Heart left ventricle (tissue), 13 donors: ENCODE data around the gene DPP9.

Experiments used
- CTCF ChIP-seq, 12 donors: fragments of 200-600 bp; sonication (generic) in 4 of 12; IDR thresholded peaks; one replicate each; pipeline versions ENCODE4 v1.5.0 to v1.8.0; 2018 to 2022; ENCODE audit warnings: antibody characterized with exemption in 12 of 12, mild to moderate bottlenecking in 5 of 12
- POLR2A ChIP-seq, 2 donors: fragments of 450-650 bp; IDR thresholded peaks; one replicate each; pipeline ENCODE4 v1.6.1; 2017; ENCODE audit warnings: antibody characterized with exemption in 2 of 2, mild to moderate bottlenecking in 2 of 2, moderate library complexity in 2 of 2
- donor health status: ischemic (EF 13 %, LVEDD 7.1; RV severe dilation, severe dysfunction).
- donor health status: DM: no; HTN: yes; CAD: no.
- donor health status: DM: no; HTN: no; CAD: no.
- donor health status: ischemic (EF 25% LVEDD 6.9; RV normal size, moderate dysfunction).
- donor health status: ischemic (EF 25% LVEDD 5.7; RV mildly dilated, moderate dysfunction).
- donor health status: ischemic (EF 35%, LVEDD 5.7; RV mildly dilated, moderate dysfunction).
- donor health status: nonischemic (EF 11% LVEDD 7.7; RV severe dilation, severe dysfunction).
- donor health status: DM: yes; HTN: yes; CAD: no.
- donor health status: PGD.
- donor health status: ischemic (EF 29% LVEDD 5.4; RV normal size, mild dysfunction).
- donor health status: nonischemic (EF 23%, LVEDD 6.1; RV moderate dilation, normal function).

- TF ChIP-seq POLR2A (IDR thresholded peaks at IDR 0.05) (no peak), CTCF (IDR thresholded peaks at IDR 0.05) (no peak)
Measured at GRCh38 chr19:4652075-4652474, 71.6 kb downstream of the DPP9 start.
